ENCODE measurements around the gene NEIL3.
A peak's percentile ranks its signal among the peaks of the same experiment; 100 is the strongest.

The NEIL3 gene, protein sequence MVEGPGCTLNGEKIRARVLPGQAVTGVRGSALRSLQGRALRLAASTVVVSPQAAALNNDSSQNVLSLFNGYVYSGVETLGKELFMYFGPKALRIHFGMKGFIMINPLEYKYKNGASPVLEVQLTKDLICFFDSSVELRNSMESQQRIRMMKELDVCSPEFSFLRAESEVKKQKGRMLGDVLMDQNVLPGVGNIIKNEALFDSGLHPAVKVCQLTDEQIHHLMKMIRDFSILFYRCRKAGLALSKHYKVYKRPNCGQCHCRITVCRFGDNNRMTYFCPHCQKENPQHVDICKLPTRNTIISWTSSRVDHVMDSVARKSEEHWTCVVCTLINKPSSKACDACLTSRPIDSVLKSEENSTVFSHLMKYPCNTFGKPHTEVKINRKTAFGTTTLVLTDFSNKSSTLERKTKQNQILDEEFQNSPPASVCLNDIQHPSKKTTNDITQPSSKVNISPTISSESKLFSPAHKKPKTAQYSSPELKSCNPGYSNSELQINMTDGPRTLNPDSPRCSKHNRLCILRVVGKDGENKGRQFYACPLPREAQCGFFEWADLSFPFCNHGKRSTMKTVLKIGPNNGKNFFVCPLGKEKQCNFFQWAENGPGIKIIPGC

DNA sequence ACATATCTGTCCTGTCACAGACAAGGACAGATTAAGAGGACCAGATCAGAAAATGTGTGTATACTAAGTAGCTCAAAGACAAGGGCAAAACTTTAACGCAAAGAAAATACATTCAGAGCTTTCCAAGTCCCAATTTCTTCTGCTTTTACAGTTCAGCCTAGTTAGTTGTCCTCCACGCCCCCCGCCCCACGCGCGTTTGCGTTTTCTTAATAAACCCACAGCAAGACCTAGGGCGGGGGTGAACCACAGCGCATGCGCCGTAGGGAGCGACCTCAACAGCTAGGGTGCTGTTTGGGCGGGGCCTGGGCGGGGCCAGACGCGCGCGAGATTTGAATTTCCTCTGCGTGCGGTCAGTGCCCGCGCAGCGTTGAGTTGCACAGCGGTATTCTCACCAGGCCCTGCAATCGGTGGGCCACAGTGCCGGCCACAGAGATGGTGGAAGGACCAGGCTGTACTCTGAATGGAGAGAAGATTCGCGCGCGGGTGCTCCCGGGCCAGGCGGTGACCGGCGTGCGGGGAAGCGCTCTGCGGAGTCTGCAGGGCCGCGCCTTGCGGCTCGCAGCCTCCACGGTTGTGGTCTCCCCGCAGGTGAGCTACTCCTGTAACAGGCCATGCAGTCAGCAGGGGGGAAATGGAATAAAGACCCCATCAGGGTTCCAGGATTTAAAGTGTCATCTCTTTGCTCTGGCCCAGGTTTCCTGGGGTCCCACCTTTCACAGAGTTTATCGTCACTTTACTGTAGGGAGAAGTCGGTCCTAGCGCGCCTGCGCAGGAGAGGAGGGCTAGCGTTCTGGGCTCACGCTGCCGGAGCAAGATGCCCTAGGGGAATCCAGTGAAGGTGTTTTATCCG lies at the start of gene NEIL3:
TSS of gene NEIL3 (plus strand) at position 353 of the 850 bp plus-strand sequence. CDS start at position 433, 80 bp downstream.
- peak; percentile 89 to 97 (median 91) for DNase-seq (ENCODE audit: low read depth in 3 of 3)

GRCh38 chr4:177263818-177264217 lies 45.9 kb upstream of the NEIL3 start:
- DNase-seq (ENCODE audit: low read depth in 3 of 3): no peak

DNA sequence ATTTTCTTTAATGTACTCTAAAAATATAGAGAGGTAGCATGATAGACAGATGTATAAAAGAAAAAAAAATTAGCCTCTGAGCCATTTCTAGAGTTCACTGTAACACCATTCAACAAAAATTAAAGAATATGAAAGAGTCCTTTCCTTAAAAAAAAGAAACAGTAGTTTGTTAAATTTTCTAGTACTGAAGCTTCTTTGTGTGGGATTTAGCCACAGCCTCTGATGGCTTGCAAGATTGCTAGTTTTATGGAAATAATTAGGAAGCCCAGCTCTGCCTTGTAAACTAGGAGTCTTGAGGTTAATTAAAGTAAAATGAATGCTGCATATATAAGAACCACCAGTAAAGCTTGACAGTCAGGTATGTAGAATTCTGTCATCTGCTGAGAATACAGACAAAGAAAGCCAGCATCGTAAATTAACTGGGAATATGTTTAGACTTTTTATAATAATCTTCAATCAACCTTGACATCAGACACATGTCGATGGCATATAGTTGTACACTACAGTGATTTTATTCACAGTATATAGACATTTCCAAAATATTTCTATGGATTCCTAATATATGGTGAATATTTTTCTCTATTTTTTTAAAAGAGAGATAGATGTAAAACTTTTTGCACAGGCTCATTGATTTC lies 44.8 kb upstream of the NEIL3 start:
- DNase-seq (ENCODE audit: low read depth in 3 of 3): no peak

- DNase-seq (ENCODE audit: low read depth in 3 of 3): no peak
These were observed 43.9 kb upstream of the NEIL3 start for GRCh38 chr4:177265729-177266128.

DNA sequence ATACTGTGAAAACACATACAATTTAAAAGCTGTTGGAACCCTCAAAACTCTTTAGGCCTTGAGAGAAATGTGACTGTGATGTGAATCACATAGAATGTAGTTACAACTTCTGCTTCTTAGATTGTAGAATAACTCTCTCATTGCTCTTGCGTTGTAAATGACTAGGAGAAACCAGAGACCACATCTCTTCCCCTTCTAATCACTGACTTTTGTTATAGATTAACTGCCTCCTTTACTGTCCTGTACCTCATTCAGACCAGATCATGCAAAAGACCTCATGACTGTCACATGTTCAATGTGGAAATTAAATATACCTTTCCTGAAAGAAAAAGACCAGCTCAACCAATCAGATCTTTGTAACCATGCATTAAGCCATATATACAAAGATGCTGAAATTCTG lies 43.2 kb upstream of the NEIL3 start:
- no peak for DNase-seq (ENCODE audit: low read depth in 3 of 3)

DNA sequence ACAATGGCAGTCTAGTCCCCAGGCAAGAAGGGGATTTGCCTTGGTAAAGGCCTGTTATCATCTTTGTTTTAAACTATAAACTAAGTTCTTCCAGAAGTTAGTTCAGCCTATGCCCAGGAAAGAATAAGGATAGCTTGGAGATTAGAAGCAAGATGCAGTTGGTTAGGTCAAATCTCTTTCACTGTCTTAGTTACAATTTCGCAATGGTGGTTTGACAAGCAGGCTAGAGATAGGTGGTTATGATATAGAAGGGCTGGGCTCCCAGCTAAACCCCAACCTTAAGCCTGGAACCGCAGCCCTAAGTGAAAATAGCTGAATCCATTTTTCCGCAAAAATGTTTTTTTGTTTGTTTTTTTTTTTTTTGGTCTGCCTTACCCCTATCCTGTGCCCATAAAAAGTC lies 41.8 kb upstream of the NEIL3 start:
- no peak for DNase-seq (ENCODE audit: low read depth in 3 of 3)

DNA sequence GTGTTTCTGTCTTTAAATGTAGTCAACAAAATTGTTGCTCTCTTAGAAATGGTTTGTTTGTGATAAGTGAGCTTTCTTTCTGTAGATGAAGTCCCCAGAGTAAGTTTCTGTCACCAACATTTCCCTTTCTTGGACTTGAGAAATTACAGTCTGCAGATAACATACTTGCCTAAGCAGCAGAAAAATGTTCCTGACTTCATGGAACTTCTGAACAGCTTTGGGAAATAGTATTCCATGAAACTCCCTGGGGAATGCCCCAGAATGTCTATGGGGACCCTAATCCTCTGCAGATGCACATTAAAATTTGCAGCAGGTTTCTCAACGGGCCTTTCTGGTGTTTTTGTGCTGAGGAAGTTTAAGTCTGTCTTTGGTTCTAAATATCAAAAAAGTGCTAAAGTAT lies 38.6 kb upstream of the NEIL3 start:
- no peak for DNase-seq (ENCODE audit: low read depth in 3 of 3)

DNA sequence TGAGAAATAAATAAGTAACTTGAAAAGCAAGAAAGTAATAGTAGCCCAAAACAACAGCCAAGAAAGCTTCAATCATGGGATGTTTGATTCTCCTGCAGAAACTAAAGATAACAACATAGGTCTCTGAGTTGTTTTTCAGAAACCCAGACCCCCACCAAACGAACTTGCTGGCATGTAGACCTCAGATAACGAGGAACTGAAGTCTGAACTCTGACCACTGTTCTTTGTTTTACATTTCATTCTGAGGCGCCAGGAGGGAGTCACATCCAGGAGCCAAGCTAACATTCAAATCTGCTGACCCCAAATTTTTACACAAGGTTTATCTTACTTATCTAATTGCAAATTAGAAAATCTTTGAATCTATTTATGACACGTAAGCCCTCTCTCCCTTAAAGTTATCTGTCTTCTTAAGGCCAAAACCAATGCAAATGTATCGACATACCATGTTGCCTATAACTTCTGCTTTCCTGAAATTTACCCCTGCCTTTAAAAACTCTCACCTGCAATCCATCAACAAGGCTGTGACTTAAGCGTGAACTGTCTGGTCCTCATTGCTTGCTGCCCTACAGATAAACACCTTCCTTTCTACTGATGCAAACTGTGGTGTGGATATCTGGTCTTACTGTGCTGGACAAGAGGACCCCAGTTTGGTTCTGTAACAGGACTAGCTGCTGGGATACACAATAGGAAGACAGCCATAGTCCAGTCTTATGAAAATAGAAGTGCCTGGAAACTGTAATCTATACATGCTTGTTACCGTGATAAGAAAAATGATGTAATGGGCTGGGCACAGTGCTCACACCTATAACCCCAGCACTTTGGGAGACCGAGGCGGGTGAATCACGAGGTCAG lies 37.5 kb upstream of the NEIL3 start:
- no peak for DNase-seq (ENCODE audit: low read depth in 3 of 3)

DNA sequence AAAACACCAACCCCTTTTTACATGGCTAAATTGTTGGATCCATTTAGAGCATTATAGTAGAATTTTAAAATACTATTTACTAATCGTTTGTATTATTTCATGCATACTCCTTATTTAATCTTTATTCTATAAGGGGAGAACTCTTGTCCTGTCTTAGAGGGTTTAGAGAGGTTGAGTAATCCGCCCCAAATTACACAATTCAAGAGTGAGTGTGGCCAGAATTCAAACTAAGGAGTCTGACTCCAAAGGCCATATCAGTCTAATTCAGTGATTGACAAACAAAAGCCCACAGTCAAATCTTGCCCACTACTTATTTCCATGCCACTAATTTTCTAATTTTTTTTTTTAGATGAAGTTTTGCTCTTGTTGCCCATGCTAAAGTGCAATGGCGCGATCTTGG lies 33.7 kb upstream of the NEIL3 start:
- no peak for DNase-seq (ENCODE audit: low read depth in 3 of 3)

GRCh38 chr4:177281351-177281909 lies 28.2 kb upstream of the NEIL3 start:
- DNase-seq (ENCODE audit: low read depth in 3 of 3): no peak

- no peak for DNase-seq (ENCODE audit: low read depth in 3 of 3)
These were observed 27.3 kb upstream of the NEIL3 start for GRCh38 chr4:177282284-177282835.

DNA sequence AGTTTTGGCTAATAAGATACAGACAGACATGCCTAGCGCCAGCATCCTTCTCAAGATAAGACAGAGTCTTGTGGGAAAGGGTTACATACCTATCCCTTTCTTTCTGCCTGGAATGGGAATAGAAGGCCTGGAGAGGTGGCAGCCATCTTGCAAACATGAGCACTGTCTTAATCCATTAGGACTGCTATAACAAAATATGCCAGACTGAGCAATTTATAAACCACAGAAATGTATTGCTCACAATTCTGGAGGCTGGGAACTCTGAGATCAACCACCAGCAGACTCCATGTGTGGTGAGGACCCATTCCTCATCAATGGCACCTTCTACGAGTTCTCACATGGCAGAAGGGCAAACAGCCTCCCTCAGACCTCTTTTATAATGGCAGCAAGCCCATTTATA lies 26.5 kb upstream of the NEIL3 start:
- DNase-seq (ENCODE audit: low read depth in 3 of 3): no peak

- DNase-seq (ENCODE audit: low read depth in 3 of 3): no peak
These were observed 23.7 kb upstream of the NEIL3 start for GRCh38 chr4:177285953-177286352.

DNA sequence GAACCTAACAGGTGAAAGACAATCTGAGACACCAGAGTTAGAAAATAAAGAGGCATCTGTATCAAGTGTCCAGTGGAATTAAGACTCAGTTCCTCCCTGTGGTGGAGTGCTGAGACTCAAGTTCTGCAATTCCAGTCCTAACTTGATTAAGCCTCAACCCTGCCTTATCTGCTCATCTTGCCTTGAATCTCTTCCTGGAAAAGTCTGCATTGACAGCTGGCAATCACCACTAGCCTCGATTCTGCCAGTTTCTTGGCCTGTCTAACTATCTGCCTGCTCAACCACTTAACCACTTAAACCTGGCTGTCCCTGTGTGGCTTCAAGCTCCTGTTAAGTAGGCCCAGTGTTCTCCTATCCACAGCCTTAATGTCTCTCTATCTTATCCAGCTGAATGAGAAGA lies 22.4 kb upstream of the NEIL3 start:
- no peak for DNase-seq (ENCODE audit: low read depth in 3 of 3)

DNA sequence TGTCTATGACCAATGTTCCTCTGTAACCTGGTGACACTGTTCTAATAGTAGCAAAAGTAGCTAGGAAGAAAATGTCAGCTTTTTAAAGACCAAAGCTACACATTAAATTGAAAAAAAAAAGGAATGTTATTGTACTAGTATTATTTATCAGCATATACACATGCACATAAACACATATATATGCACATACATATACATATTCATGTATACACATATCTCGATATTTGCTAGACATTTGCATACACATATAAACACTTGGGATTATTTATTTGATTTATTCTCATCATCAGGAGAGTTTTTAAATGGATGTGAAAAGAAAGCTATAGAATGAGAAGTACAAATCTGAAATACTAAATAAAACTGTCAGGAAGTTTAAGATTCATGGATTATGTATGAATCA lies 21.3 kb upstream of the NEIL3 start:
- no peak for DNase-seq (ENCODE audit: low read depth in 3 of 3)

DNA sequence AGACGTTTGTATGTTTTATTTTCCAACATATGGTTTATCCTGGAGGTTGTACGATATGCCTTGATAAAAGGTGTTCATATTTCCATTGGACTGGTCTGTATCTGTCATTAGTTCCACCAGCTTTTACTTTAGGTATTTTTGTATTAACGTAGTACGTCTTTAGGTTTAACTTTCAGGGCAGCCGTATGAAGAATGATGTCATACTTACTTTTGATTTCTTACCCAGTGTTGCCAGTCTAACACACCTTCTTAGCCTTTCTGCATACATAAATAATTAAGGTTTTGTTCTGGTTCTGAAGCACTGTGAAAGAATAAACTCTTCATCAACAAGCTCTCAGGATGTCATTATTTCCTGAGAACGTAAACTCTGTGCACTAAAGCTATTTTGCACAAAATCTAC lies 18.9 kb upstream of the NEIL3 start:
- DNase-seq (ENCODE audit: low read depth in 3 of 3): no peak

- DNase-seq (ENCODE audit: low read depth in 3 of 3): no peak
These were observed 17.5 kb upstream of the NEIL3 start for GRCh38 chr4:177292171-177292570.

DNA sequence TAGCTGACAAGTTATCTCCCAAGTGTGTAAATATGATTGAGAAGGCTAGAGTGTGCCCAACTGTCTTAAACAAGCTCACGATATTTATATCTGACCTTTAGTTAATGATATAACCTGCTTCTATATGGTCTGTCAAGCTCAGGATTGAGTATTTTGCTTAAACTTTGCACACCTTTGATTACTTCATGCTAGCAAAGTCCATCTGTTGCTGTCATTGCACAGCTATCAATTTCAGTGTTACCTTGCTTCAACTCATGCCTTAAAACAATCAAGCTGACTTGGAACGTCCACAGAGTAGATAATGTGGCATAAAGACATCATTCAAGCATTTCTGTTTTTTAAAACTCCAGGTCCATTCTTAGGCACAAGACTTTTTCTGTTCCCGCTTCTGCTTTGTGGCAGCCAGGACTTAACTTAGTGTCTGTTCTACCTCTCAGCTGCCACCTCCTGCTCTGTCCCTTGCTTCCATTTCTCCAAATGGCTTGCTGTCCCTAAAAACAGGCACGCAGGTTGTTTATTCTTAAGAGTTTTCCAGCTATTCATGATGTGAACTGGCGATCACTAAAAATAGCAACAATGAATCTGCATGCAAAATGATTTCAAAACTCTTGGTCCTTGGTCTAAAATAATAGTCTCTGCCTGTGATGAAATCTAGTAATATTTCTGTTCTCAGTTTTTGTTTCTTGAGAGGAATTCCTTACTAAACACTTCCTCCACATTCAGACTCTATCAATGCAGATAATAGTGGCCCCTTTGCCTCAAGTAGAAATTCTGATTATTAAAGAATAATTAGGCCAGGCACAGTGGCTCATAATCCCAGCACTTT lies 16.3 kb upstream of the NEIL3 start:
- no peak for DNase-seq (ENCODE audit: low read depth in 3 of 3)

DNA sequence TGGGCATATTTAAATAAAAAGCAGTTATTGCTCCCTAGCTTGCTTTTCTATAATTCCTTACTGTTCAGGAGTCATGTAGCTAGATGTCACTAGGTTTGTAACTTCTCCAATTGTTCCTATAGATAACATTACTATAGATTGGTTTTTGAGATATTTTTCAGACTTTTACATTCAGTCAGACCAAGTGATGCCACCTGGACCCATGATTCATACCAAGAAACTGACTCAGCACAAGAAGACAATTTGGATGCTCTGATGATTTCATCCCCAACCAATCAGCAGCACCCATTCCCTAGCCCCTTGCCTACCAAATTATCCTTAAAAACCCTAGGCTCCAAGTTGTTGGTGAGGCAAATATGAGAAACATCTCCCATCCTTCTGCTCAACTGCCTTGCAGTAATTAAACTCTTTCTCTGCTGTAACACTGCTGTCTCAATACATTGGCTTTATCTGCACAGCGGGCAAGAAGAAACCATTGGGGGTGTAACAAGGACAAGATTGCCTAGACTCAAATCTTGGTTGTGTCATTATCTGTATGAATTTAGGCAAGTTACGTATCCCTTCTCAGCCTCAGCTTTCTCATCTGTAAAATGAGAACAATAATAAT lies 11.8 kb upstream of the NEIL3 start:
- DNase-seq (ENCODE audit: low read depth in 3 of 3): no peak
